Measurements from ENCODE around the gene ABITRAM. TPM values are rescaled to one million over a fixed set of nuclear protein-coding genes. Genes with fewer than 3 reads are reported as not detected.

Gene ABITRAM
- total RNA-seq (ENCODE audit: low replicate concordance), result 3.0 and 4.4 TPM in 2 replicates

DNA sequence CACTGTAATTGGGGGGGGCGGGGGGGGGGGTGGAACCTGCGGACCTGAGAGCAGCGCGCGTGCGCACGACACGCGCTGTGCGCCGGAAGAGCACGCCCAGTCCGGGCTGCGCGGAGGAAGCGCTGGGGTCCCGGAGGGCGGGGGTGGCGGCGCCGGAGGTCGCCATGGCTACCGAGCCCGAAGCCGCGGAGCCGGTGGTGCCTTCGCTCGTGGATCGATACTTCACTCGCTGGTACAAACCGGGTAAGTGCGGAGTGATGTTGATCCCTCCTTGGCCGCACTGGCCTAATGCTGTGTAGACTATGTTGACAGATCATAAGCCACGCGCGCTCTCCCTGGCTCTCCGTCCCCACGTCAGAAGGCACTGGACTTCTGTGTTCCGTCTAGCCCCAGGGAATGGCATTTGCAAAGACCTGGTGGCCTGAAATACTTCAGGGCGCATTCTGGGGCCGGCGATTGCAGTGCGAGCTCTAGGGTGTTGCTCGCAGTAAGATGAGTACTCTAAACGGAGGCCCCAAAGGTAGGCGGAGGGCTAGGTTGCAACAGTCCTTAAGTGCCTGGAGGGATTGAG, at the start of gene ABITRAM:
ABITRAM (plus strand) TSS at position 78 of the 571 bp plus-strand sequence; CDS start at position 165, 87 bp downstream.

DNA sequence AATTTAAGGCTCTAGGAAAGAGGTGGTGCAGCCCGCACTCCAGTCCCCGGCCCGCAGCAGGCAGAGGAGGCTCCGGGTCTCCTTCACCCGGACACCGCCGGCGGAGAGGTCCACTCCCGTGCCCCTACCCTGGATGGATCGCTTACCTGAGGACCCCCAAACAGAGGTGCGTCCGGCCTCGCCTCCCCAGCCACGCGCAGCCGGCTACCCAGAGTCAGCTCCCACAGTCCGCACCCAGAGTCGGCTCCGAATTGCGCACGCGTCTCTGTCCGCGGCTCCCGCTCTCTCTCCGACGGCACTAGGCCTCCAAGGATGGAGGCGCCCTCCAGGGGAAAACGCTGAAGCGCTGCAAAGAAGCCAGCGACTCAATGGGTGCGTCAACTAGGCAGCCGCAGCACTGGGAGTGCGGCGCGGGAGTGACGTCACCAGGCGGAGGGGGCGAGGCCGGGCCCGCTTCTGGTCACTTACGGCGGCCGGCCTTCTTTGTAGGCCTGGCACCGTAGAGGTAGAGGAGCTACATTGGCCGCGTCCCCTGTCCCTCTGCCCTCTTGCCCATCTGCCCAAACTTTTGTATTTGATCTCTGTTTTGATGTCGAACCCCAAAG, 380 bp upstream of the ABITRAM start, which contains the start of gene ELP1:
ELP1 (minus strand) TSS at position 407 of the 605 bp plus-strand sequence. CDS start 2,978 bp downstream, outside the sequence.

Other genes starting within 250 kb of the ABITRAM start
- gene ACTL7B, start 78.4 kb upstream of the ABITRAM start, total RNA-seq (ENCODE audit: low replicate concordance), result not detected in 2 replicates
- not detected in 2 replicates for gene ACTL7A, start 72.1 kb upstream of the ABITRAM start, total RNA-seq (ENCODE audit: low replicate concordance)
- 22.0 and 26.2 TPM in 2 replicates for gene ELP1, start 276 bp upstream of the ABITRAM start, total RNA-seq (ENCODE audit: low replicate concordance)
- 31.0 and 171 TPM in 2 replicates for gene CTNNAL1, start 79.1 kb downstream of the ABITRAM start, total RNA-seq (ENCODE audit: low replicate concordance)
- 27.7 and 36.1 TPM in 2 replicates for gene TMEM245, start 185.5 kb downstream of the ABITRAM start, total RNA-seq (ENCODE audit: low replicate concordance)
- gene FRRS1L, start 232.8 kb downstream of the ABITRAM start, total RNA-seq (ENCODE audit: low replicate concordance), result under 0.01 and 0.94 TPM in 2 replicates

Data from smooth muscle cell of the coronary artery (primary cell).